GM21360 (cell line): Measurements from ENCODE around the gene RAB6B.

Experiments
- ATAC-seq: cut with Tn5 transposase; IDR thresholded peaks from one replicate; pipeline ENCODE4 v1.9.1; 2021; ENCODE audit warnings: mild to moderate bottlenecking, moderate library complexity; ENCODE audit not compliant: unreplicated experiment

Gene RAB6B

DNA sequence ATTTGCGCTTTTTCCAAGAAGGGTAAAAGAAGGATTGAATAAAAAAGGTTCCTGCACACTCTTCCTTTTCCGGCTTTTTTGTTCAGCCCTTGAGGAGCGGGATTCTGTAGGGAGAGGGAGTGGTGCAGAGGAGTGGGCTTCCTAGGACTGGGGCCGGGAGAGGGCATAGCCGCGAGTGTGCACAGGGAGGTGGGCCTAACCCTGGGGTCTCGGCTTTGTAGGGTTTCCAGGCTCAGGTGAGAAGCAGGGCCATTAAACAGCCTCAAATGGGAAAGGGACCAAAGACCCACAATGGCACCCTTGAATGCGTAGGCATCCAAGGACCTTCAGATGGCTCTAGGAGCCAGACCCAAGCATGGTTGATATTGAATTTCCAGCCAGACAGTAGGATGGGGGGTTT is 35.4 kb upstream of the RAB6B start:
- no peak for ATAC-seq

- ATAC-seq = no peak
These were observed 34.8 kb upstream of the RAB6B start for GRCh38 chr3:133930341-133930933.

GRCh38 chr3:133928903-133929607 is 33.4 kb upstream of the RAB6B start:
- no peak for ATAC-seq

DNA sequence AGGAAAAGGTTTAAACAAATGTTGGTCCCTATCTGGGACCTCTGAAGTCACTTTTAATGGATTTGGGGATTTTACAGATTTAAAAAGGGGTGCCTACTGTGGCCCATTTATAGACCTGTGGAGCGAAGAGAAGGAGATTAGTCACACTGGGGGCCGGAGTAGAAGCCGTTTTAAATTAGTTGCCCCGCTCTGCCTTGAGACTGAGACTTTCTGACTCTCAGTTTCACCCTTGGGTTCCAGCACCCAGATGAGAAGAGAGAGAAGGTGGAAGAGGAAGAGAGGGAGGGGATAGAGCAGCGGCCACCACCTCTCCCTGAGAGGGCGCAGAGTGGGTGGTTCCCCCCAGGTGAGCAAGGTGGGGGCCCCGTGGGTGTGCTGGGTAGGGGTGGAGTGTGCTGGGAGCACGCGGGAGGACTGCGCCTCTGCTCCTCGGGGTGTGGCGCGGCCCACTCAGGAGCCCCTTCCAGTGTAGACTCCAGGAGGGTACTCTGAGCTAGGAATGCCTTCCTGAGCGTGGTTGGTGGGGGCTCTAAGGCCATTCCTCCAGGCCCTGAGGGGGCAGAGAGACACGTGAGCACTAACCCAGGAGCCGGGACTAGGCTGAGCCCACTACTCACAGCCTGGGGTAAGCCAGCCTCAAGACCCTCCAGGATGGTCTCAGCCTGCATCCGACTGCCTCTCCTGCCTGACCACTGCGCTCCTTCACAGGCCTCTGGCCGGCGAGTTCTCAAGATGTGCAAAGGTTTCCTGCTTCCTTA is 32.6 kb upstream of the RAB6B start:
- ATAC-seq = peak; percentile 42

GRCh38 chr3:133927540-133928066 is 31.9 kb upstream of the RAB6B start:
- ATAC-seq = peak; percentile 65

GRCh38 chr3:133926736-133927539 is 31.3 kb upstream of the RAB6B start:
- ATAC-seq = no peak

- no peak for ATAC-seq
These were observed 30.5 kb upstream of the RAB6B start for GRCh38 chr3:133925960-133926735.

- ATAC-seq = no peak
These were observed 28.4 kb upstream of the RAB6B start for GRCh38 chr3:133924041-133924440.

DNA sequence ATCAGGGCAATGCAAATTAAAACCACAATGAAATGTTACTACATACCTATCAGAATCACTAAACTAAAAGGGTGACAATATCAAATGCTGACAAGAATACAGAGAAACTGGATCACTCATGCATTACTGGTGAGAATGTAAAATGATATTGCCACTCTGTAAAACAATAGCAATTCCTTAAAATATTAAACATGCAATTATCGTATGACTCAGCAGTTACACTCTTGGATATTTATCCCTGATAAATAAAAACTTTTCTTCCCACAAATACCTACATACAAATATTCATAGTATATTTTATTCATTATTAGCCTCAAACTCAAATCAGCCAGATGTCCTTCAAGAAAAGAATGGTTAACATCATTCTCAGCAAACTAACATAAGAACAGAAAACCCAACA is 25.9 kb upstream of the RAB6B start:
- no peak for ATAC-seq

DNA sequence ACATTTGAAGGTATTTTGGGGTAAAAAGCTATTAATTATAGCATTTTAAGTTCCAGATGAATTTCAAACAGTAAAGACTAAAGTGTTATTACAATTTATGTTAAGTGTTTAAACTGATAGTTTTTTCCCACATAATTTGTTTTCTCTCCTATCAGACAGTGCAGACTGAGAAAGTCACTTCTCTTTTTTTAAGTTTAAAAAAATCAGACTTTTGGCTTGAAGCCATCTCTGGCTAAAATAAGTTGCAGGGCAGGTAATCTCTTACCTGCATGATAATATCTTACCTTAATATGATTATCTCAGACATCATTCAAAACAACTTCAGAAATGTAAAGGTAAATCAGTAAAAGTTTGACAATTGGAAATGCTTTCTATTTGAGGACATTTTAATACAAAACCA is 21.5 kb upstream of the RAB6B start:
- no peak for ATAC-seq

DNA sequence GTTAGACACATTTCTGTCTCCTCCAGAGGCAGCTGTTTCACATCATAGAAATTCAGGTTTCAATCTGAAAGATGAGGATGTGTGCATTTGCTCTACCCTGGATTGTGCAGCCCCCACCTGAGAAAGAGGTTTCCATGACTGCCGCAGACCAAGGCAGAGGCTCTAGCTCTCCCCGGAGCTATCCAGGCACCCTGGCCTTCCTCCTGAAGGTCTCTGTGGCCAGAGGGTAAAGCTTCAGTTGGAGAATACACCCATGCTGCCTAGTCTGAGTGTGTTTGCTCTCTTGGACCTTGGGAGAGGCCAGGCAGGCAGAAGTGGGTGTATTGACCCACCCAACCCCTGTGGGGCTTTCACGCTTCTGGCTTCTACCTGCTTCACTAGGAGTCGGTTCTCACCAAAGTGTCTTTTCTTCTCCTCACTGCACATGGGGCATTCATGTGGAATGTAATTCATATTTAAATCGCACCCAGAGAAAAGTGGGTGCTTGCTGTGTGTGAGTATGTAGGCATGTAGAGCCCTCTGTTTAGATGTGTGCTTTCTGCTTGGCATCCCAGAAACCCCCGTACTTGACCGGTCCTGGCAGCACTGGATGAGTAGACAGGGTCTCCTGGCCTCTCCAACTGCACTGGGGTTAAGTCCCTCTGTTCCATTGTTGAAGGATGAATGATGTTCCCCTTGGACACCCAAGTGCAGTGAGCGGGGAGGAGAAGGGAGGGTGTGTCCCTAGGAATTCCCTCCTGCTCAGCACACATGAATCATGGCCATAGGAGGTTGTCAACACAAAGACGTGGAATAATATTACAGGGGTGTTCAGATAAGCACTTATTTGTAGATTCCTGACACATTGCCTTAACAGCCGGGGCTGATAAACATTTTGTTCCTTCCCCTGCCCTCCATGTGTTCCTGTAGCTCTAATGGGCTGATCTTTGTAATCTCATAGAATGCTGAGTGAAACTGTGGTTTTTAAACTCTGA is 20.3 kb upstream of the RAB6B start:
- no peak for ATAC-seq

DNA sequence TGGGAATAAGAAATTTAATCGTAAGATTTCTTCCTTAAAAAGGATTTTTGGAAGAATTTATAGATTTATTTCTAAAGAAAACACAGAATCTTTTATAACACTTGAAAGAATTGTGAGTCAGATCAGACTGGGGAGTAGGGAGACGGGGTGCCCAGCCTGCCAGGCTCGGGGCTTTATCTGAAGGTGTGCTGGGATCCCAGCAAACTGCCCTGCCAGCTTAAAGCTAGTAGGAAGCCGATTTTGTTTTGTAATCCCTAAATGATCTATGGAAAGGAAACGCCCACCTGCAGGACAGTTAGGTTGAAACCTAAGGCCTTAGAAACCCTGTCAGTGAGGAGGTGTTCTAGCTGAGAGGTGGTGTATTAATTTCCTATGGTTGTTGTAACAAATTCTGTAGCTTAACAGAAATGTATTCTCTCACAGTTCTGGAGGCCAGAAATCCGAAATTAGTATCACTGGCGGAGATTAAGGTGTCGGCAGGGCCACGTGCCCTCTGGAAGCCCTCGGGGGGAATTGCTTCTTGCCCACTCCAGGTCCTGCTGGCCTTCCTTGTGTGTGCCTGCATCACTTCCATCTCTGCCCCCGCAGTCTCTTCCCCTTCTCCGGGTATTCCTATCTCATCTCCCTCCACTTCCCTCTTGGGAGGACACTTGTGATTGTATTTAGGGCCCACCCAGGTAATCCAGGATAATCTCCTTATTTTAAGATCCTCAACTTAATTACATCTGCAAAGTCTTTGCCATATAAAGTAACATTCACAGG is 19.3 kb upstream of the RAB6B start:
- ATAC-seq = no peak

DNA sequence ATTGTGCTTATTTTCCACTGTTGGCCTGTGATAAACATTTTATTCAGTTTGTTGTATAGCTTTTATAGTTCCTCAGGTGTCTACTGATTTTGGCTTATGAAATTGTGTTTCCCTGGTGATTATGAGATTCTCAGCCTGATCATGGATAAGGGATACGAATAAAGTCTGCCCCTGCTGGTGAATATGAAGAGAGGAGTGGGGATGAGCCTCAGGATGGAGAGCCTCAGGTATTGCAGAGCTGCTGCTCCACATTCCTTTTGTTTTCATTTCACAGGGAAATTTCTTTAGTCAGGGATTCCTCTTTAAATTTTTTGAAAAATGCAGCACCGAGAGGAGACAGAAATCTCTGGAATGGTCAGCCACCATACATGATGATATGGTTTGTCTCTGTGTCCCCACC is 14.7 kb upstream of the RAB6B start:
- no peak for ATAC-seq

- ATAC-seq = no peak
These were observed 9.7 kb upstream of the RAB6B start for GRCh38 chr3:133905376-133905775.

- no peak for ATAC-seq
These were observed 6.2 kb upstream of the RAB6B start for GRCh38 chr3:133901847-133902246.

DNA sequence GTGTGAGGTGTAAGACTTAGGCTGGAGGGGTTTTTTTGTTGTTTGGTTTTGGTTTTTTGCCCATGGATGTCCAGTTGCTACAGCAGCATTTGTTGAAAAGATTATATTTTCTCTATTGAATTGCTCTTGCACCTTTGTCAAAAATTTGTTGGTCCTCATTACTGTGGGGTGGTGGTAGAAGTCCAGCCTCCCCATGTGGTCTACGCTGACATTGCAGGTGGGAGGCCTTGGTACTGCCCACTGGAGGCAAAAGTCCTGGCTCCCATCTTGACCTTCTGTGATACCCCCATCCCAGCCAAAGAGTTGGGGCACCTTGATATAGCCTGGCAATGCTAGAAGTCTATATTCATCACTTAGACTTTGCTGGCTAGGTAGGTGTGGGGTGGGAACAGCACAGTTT is 5.4 kb upstream of the RAB6B start:
- ATAC-seq = no peak

- ATAC-seq = no peak
These were observed 3.6 kb upstream of the RAB6B start for GRCh38 chr3:133899311-133899710.

DNA sequence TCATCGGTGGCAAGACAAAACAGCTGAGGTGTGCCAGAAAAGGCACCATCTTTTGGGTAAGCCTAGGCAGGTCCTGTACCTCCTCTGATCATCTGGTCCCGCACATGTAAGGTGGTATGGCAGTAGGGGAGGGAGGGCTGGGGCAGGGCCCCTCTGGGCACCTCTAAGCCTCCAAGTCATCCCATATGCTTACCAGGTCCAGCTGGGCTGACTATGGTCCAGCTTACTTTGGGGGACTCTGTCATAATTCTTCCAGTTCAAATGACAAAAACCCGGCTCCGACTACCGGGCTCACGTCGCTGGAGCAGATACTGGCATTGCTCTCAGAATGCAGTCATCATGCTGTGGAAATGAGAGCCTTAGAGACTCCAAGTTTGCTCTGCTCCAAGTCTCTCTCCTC is 1.9 kb upstream of the RAB6B start:
- ATAC-seq = no peak
